ENCODE results near the gene SUMO4.

DNA sequence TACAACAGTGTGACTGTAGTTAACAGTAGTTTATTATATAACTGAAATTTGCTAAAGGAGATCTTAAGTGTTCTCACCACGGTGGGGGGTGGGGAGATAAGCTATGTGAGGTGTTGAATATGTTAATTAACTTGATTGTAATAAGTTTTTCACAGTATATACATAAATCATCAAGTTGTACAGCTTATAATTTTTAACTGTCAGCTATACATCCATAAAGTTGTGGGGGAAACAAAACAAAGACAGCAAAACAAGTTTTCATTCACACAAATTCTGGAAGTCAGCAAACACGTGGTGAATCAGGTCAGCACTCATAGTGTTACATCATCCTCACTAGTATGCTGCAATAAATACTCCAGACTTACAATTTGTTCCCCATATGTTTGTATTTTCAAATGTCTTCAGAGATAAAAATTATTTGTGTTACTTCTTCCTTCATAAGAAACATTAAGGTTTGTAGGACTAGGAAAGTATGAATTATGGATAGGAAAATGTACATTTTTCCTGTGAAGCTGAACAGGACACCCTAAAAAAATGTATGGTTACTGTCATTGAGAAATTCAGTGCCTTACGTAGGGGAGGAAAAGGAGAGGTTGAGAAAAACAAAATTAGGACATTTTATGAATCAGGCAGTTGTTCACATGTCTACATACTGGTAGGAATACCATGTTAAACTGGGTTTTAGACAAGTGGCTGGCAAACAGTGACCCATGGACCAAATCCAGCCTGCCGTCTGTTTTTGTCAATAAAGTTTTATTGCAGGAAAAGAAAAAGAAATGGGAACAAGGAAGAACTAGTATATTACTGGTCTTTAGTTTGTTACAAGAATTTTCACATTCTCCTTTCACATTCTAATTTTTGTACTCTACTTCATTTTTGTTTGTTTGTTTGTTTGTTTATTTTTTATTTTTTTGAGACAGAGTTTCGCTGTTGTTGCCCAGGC is 6.0 kb downstream of the SUMO4 start:
- TF ChIP-seq POLR2A (IDR thresholded peaks at IDR 0.05; ENCODE audit: low read depth, low read length) (no peak), TAF1 (IDR thresholded peaks at IDR 0.05; ENCODE audit: borderline replicate concordance, low read depth, low read length) (no peak), POLR2AphosphoS5 (IDR thresholded peaks at IDR 0.05; ENCODE audit: low read depth, low read length) (no peak)

All from GM12892 (cell line).